Caki2 (cell line): ENCODE results near the gene ACTRT2. TPM values are rescaled to one million over a fixed set of nuclear protein-coding genes. Genes with fewer than 3 reads are reported as not detected.

ENCODE experiments used
- DNase-seq: peaks from one replicate; pipeline ENCODE4 v3.0.0-alpha.2; 2015; ENCODE audit warnings: low read depth
- in situ Hi-C: cut with HindIII; loops from 2 replicates; pipeline ENCODE4 v1.10.0; 2016; ENCODE audit warnings: low sequenced_read_pairs, low pct_unique_long_range_greater_than_20kb, mixed read lengths
- total RNA-seq: library from RNA; depleted of rRNA; stranded (reverse); fragments of >200 nt; shearing (Covaris generic); gene quantifications from 2 replicates; pipeline ENCODE4 v1.2.3, GENCODE V29; 2014; ENCODE audit warnings: low replicate concordance

Gene ACTRT2
- total RNA-seq, 1 experiment from 2014 or later = not detected

GRCh38 chr1:2982615-2983318 is 38.5 kb upstream of the ACTRT2 start:
- DNase-seq = no peak
- in situ Hi-C loops = no loop called here

- in situ Hi-C loops = no loop called here
- no peak for DNase-seq
Observed at GRCh38 chr1:2983319-2983705, 38.0 kb upstream of the ACTRT2 start.

- no peak for DNase-seq
- in situ Hi-C loops = no loop called here
Observed at GRCh38 chr1:2983706-2984398, 37.4 kb upstream of the ACTRT2 start.

- no peak for DNase-seq
- in situ Hi-C loops = no loop called here
Observed at GRCh38 chr1:2984399-2985061, 36.7 kb upstream of the ACTRT2 start.

GRCh38 chr1:2985067-2985561 is 36.2 kb upstream of the ACTRT2 start:
- DNase-seq = no peak

GRCh38 chr1:2985694-2986548 is 35.3 kb upstream of the ACTRT2 start:
- in situ Hi-C loops = no loop called here
- DNase-seq = no peak

More at GRCh38 chr1:2985067-2985561, 36.2 kb upstream of the ACTRT2 start:
- in situ Hi-C loops = no loop called here

- in situ Hi-C loops = no loop called here
Observed at GRCh38 chr1:2986549-2987305, 34.5 kb upstream of the ACTRT2 start.

GRCh38 chr1:2987773-2988172 is 33.5 kb upstream of the ACTRT2 start:
- DNase-seq = no peak
- in situ Hi-C loops = no loop called here

More at GRCh38 chr1:2986549-2987305, 34.5 kb upstream of the ACTRT2 start:
- DNase-seq = no peak

GRCh38 chr1:2988256-2988655 is 33.0 kb upstream of the ACTRT2 start:
- in situ Hi-C loops = no loop called here
- DNase-seq = no peak

- in situ Hi-C loops = no loop called here
- DNase-seq = no peak
Observed at GRCh38 chr1:2989185-2989584, 32.1 kb upstream of the ACTRT2 start.

- in situ Hi-C loops = no loop called here
- no peak for DNase-seq
Observed at GRCh38 chr1:2989976-2990375, 31.3 kb upstream of the ACTRT2 start.

GRCh38 chr1:2990376-2991115 is 30.7 kb upstream of the ACTRT2 start:
- in situ Hi-C loops = no loop called here
- DNase-seq = no peak

GRCh38 chr1:2991753-2992495 is 29.3 kb upstream of the ACTRT2 start:
- DNase-seq = no peak
- in situ Hi-C loops = no loop called here

- no peak for DNase-seq
- in situ Hi-C loops = no loop called here
Observed at GRCh38 chr1:2998503-2999100, 22.7 kb upstream of the ACTRT2 start.

GRCh38 chr1:2999138-2999537 is 22.1 kb upstream of the ACTRT2 start:
- DNase-seq = no peak
- in situ Hi-C loops = no loop called here

- no peak for DNase-seq
- in situ Hi-C loops = no loop called here
Observed at GRCh38 chr1:2999571-2999970, 21.7 kb upstream of the ACTRT2 start.
